ENCODE results near the gene TRIM44. TPM values are rescaled to one million over a fixed set of nuclear protein-coding genes. Genes with fewer than 3 reads are reported as not detected.

Gene TRIM44
- polyA plus RNA-seq, 1 experiment: 62.0 TPM

- ChIA-PET CTCF (interaction anchor here (0.7 to 2.3 kb wide), 7 partner anchors 7 to 450 kb away, joined by 3 to 5 read pairs (median 3); no protein-coding TSS in a partner anchor), POLR2A (no interaction called here)
- Histone ChIP-seq H3K4me3 (ENCODE audit: low read depth, low read length) (no peak overlapping the region), H3K36me3 (ENCODE audit: control insufficient read depth, insufficient read depth, low read length) (no peaks in the 10 kb centered on the region), H3K27me3 (ENCODE audit: control insufficient read depth, insufficient read depth, low read length) (no peaks in the 10 kb centered on the region)
- DNase-seq (ENCODE audit: low read depth): peak; percentile 74
- no peak for TF ChIP-seq CTCF (IDR thresholded peaks at IDR 0.05; ENCODE audit: insufficient read depth, low read depth, low read length)
These were observed 153.2 kb downstream of the TRIM44 start for GRCh38 chr11:35815556-35816315.

GRCh38 chr11:35820614-35821013, 158.0 kb downstream of the TRIM44 start:
- CTCF ChIA-PET: interaction anchor here (0.9 to 3.9 kb wide), 10 partner anchors 9 to 446 kb away, joined by 3 to 42 read pairs (median 15); no protein-coding TSS in a partner anchor
- TF ChIP-seq CTCF (IDR thresholded peaks at IDR 0.05; ENCODE audit: insufficient read depth, low read depth, low read length): no peak
- no peak for DNase-seq (ENCODE audit: low read depth)
- no peaks in the 10 kb centered on the region for H3K36me3 ChIP-seq (ENCODE audit: control insufficient read depth, insufficient read depth, low read length)
- H3K4me3 ChIP-seq (ENCODE audit: low read depth, low read length): no peak overlapping the region
- H3K27me3 ChIP-seq (ENCODE audit: control insufficient read depth, insufficient read depth, low read length): no peaks in the 10 kb centered on the region
- POLR2A ChIA-PET: no interaction called here

- no peak for DNase-seq (ENCODE audit: low read depth)
- Histone ChIP-seq H3K4me3 (ENCODE audit: low read depth, low read length) (no peak overlapping the region), H3K36me3 (ENCODE audit: control insufficient read depth, insufficient read depth, low read length) (no peaks in the 10 kb centered on the region), H3K27me3 (ENCODE audit: control insufficient read depth, insufficient read depth, low read length) (no peaks in the 10 kb centered on the region; the same call in 1 of the 2 replicates)
- CTCF ChIA-PET: interaction anchor here (0.5 to 3.9 kb wide), 41 partner anchors 7 to 657 kb away, joined by 3 to 42 read pairs (median 5); partner anchors contain the start of gene FJX1
- no peak for TF ChIP-seq CTCF (IDR thresholded peaks at IDR 0.05; ENCODE audit: insufficient read depth, low read depth, low read length)
- POLR2A ChIA-PET: interaction anchor here (0.6 kb wide), 1 partner anchor 109 kb away, joined by 3 read pairs; no protein-coding TSS in a partner anchor
These were observed 160.4 kb downstream of the TRIM44 start for GRCh38 chr11:35822815-35823495.

GRCh38 chr11:35823742-35824298, 161.2 kb downstream of the TRIM44 start:
- POLR2A ChIA-PET: interaction anchor here (0.6 kb wide), 1 partner anchor 110 kb away, joined by 3 read pairs; no protein-coding TSS in a partner anchor
- no peak for TF ChIP-seq CTCF (IDR thresholded peaks at IDR 0.05; ENCODE audit: insufficient read depth, low read depth, low read length)

More at GRCh38 chr11:35823742-35824298, 161.2 kb downstream of the TRIM44 start:
- no peaks in the 10 kb centered on the region for H3K36me3 ChIP-seq (ENCODE audit: control insufficient read depth, insufficient read depth, low read length)
- no peak for DNase-seq (ENCODE audit: low read depth)
- no peaks in the 10 kb centered on the region; the same call in 1 of the 2 replicates for H3K27me3 ChIP-seq (ENCODE audit: control insufficient read depth, insufficient read depth, low read length)
- CTCF ChIA-PET: interaction anchor here (0.6 to 3.9 kb wide), 8 partner anchors 9 to 443 kb away, joined by 3 to 25 read pairs (median 4); no protein-coding TSS in a partner anchor
- no peak overlapping the region for H3K4me3 ChIP-seq (ENCODE audit: low read depth, low read length)
